ENCODE measurements around the gene NLGN1.

DNA sequence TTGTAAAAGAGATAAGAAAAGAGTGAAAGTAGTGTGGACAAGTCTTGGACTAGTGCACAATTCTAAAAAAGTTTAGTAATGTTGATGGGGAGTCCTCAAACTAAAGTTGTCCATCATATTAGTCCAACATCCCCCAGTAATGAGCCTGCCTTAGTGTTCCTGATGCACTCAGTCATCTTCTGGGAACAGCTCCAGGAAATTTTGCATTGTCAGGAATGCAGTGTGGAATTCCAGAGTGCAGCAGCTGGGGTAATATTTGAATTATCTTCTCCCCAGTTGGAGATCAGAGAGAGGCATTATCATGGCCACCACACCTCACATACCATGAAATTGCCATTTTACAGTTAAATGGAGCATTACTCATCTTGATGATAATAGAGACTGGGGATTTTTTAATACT lies 932.8 kb downstream of the NLGN1 start:
- no peak for TF ChIP-seq GATA2 (IDR thresholded peaks at IDR 0.05; ENCODE audit: low read depth, low read length)
- no peak for TF ChIP-seq GATA3 (IDR thresholded peaks at IDR 0.05; ENCODE audit: low read depth, low read length)

Data from SH-SY5Y (cell line).